Peyer's patch (tissue), 4 donors: Measurements from ENCODE around the gene RUVBL2. TPM values are rescaled to one million over a fixed set of nuclear protein-coding genes. Genes with fewer than 3 reads are reported as not detected.

Source experiments
- DNase-seq, 3 donors: peaks; one replicate each; pipeline ENCODE4 v3.0.0-alpha.2; 2017 to 2019
- H3K27ac ChIP-seq, 4 donors: fragments of 200-600 bp; sonication (generic); one replicate each; pipeline ENCODE4 v1.5.1; 2016 to 2019
- H3K27me3 ChIP-seq, 2 donors: fragments of 200-600 bp; sonication (generic); one replicate each; pipeline ENCODE4 v1.5.1; 2019
- H3K36me3 ChIP-seq, 3 donors: fragments of 200-600 bp; sonication (generic); one replicate each; pipeline ENCODE4 v1.5.1; 2016 to 2019
- H3K4me1 ChIP-seq, 4 donors: fragments of 200-600 bp; sonication (generic); one replicate each; pipeline ENCODE4 v1.5.1; 2016 to 2019
- H3K4me3 ChIP-seq, 4 donors: fragments of 200-600 bp; sonication (generic); 1 replicate in 3 of 4; 2 replicates in 1 of 4; pipeline ENCODE4 v1.5.1; 2016 to 2019; ENCODE audit warnings: mild to moderate bottlenecking in 1 of 4
- H3K9me3 ChIP-seq, 4 donors: fragments of 200-600 bp; sonication (generic); one replicate each; pipeline ENCODE4 v1.5.1; 2016 to 2019; ENCODE audit warnings: mild to moderate bottlenecking in 1 of 4
- POLR2A ChIP-seq, 2 donors: fragments of 450-650 bp; IDR thresholded peaks; one replicate each; pipeline ENCODE4 v1.5.1; 2017; ENCODE audit warnings: antibody characterized with exemption in 2 of 2, mild to moderate bottlenecking in 2 of 2, moderate library complexity in 2 of 2
- total RNA-seq, 4 donors: library from RNA; depleted of rRNA; stranded (reverse); fragments of >200 nt; gene quantifications; one replicate each; pipeline ENCODE4 v1.1.0, GENCODE V29; 2016
- TF ChIP-seq, protein P1 (sequence below), 6 experiments: fragments of 450-650 bp in 4 of 6; fragments of 200-600 bp in 2 of 6; sonication (generic) in 1 of 6; IDR thresholded peaks; one replicate each; pipeline ENCODE4 v1.5.1; 2017 to 2019; ENCODE audit warnings: antibody characterized with exemption in 6 of 6, mild to moderate bottlenecking in 3 of 6, moderate library complexity in 1 of 6

The RUVBL2 gene
- total RNA-seq, 4 donors from 2014 or later, result 34.2 to 111 (median 42.8) TPM

DNA sequence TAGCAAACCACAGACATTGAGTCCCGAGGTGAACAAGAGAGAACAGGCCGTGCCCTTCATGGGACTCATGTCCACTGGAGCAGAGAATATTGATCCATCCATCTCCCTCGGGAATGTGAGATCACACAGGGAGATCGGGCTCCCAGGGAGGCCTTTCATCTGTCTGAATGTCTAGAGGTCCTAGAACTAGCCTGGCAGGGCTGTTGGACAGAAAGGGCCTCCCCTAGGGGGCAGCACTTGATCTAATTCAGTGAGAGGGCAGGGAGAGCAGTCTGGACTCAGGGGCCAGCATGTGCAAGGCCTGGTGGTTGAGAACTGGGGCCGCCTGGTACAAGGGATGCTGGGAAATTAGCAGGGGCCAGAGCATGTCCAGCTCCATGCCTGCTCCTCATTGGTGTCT lies 4.3 kb downstream of the RUVBL2 start:
- TF ChIP-seq POLR2A (IDR thresholded peaks at IDR 0.05), result no peak
- TF ChIP-seq, protein P1, sequence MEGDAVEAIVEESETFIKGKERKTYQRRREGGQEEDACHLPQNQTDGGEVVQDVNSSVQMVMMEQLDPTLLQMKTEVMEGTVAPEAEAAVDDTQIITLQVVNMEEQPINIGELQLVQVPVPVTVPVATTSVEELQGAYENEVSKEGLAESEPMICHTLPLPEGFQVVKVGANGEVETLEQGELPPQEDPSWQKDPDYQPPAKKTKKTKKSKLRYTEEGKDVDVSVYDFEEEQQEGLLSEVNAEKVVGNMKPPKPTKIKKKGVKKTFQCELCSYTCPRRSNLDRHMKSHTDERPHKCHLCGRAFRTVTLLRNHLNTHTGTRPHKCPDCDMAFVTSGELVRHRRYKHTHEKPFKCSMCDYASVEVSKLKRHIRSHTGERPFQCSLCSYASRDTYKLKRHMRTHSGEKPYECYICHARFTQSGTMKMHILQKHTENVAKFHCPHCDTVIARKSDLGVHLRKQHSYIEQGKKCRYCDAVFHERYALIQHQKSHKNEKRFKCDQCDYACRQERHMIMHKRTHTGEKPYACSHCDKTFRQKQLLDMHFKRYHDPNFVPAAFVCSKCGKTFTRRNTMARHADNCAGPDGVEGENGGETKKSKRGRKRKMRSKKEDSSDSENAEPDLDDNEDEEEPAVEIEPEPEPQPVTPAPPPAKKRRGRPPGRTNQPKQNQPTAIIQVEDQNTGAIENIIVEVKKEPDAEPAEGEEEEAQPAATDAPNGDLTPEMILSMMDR (IDR thresholded peaks at IDR 0.05), result peak in 4 of 6 experiments; percentile 31 to 40 (median 38)
- H3K4me3 ChIP-seq, result no peak overlapping the region
- H3K9me3 ChIP-seq, result no peaks in the 10 kb centered on the region
- H3K36me3 ChIP-seq, result peaks cover 0 to 3% (median 0%) of the 10 kb centered on the region in 3 donors
- peaks cover 5 to 11% (median 7%) of the 10 kb centered on the region in 4 donors for H3K4me1 ChIP-seq
- no peaks in the 10 kb centered on the region for H3K27me3 ChIP-seq
- peak in 2 of 3 donors; percentile 32 to 71 for DNase-seq
- H3K27ac ChIP-seq, result no peak overlapping the region

DNA sequence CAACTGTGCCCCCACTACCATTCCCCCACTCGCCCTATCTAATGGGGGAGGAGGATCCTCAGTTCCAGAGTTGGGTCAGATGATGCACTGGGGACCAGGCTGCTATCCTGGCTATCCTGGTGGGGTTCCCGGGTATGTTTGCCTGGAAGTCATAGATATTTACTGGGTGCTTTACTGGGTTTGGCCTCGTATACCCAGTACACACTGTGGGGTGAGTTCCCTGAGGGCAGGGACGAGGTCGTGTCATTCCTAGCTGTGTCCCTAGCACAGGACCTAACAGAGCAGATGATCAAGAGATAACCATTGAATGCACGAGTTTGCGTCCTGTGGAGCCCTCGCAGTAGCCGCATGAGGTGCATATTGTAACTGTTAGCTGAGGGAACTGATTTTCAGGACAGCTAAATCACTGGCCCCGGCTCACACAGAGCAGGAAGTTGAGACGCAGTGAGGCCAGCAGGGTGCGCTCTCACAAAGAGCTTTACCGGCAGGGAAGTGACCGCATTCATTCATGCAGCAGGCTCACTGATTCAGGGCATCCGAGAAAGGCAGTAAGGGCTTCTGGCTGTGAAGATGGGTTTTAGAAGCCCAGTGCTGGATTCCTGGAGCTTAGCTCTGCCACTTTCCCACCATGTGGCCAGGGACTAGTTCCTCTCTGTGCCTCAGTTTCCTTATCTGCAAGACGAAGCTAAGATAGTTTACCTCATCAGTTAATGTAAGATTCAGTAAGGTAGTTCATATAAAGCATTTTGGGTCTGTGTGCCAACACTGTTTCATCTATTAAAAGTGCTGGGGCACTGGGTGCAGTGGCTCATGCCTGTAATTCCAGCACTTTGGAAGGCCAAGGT lies 6.0 kb downstream of the RUVBL2 start:
- TF ChIP-seq, protein P1 (IDR thresholded peaks at IDR 0.05), result peak; percentile 18 to 67 (median 64)
- TF ChIP-seq POLR2A (IDR thresholded peaks at IDR 0.05), result no peak
- Histone ChIP-seq H3K4me1 (peaks cover 0 to 4% (median 0%) of the 10 kb centered on the region in 4 donors), H3K4me3 (no peak overlapping the region), H3K27ac (no peak overlapping the region), H3K27me3 (no peaks in the 10 kb centered on the region), H3K36me3 (peaks cover 0 to 20% (median 0%) of the 10 kb centered on the region in 3 donors), H3K9me3 (no peaks in the 10 kb centered on the region)
- DNase-seq, result peak; percentile 41 to 84 (median 79)

DNA sequence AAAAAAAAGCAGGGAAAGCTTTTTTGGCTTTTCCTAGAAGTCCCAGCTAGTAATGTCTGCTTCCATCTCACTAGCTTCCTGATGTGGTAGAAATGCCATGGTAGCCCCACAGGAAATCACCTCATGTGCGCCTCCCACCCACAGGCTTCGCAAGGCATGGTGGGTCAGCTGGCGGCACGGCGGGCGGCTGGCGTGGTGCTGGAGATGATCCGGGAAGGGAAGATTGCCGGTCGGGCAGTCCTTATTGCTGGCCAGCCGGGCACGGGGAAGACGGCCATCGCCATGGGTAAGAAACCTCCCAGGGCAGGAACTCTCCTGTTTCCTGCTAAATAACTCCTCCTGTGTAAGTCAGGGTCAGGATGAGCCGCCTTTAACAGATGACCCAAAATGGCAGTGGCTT lies 10.4 kb downstream of the RUVBL2 start:
- Histone ChIP-seq H3K4me1 (no peaks in the 10 kb centered on the region), H3K27me3 (no peaks in the 10 kb centered on the region), H3K36me3 (peaks cover 0 to 51% (median 0%) of the 10 kb centered on the region in 3 donors), H3K4me3 (no peak overlapping the region), H3K27ac (no peak overlapping the region), H3K9me3 (no peaks in the 10 kb centered on the region)
- TF ChIP-seq POLR2A (IDR thresholded peaks at IDR 0.05), result no peak
- TF ChIP-seq, protein P1 (IDR thresholded peaks at IDR 0.05), result no peak
- no peak for DNase-seq

DNA sequence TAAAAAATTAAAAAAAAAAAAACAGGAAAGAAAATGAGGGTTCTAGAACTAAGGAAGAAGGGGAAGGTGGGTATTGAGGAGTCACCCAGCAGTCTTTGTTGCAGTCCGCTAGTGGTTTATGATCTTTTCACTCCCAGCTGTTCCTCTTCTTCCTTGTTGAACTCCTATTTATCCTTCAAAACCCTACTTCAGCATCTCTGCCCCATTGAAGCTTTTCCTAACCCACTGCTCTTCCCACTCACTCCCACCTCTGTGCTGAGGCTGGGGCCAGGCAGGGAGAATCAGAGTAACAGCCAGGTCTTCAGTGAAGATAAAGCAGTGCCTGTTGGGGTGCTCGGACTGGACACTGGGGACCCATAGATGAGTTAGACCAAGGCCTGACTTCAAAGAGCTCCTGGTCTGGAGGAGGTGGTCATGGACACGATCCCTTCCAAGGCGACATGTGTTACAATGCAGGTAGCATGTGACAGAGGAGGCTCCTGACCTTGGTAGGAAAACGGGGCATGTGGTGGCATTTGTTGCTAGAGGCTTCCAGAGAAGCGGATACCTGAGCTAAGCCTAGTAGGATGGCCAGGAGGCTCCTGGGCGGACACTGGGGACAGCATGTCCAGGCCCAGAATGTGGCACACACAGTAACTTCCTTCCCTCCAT lies 11.4 kb downstream of the RUVBL2 start:
- no peak for DNase-seq
- Histone ChIP-seq H3K4me3 (no peak overlapping the region), H3K4me1 (no peaks in the 10 kb centered on the region), H3K9me3 (no peaks in the 10 kb centered on the region), H3K27me3 (no peaks in the 10 kb centered on the region), H3K27ac (no peak overlapping the region), H3K36me3 (peaks cover 0 to 58% (median 0%) of the 10 kb centered on the region in 3 donors)
- TF ChIP-seq, protein P1 (IDR thresholded peaks at IDR 0.05), result no peak
- no peak for TF ChIP-seq POLR2A (IDR thresholded peaks at IDR 0.05)

DNA sequence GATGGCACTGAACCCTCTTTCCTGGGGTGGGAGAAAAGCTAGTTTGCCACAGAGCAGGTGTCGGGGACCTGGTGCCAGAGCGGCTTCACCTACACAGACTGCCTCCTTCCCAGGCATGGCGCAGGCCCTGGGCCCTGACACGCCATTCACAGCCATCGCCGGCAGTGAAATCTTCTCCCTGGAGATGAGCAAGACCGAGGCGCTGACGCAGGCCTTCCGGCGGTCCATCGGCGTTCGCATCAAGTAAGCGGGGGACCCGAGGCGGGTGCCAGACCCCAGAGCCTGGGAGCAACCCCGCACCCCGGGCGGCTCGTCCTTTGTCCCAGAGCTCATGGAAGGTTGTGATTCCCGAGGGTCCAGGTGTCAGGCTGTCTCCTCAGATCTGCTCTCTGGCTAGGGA lies 13.2 kb downstream of the RUVBL2 start:
- Histone ChIP-seq H3K4me1 (no peaks in the 10 kb centered on the region), H3K27ac (no peak overlapping the region), H3K36me3 (peaks cover 0 to 76% (median 0%) of the 10 kb centered on the region in 3 donors), H3K27me3 (no peaks in the 10 kb centered on the region), H3K9me3 (no peaks in the 10 kb centered on the region), H3K4me3 (no peak overlapping the region)
- DNase-seq, result no peak
- no peak for TF ChIP-seq POLR2A (IDR thresholded peaks at IDR 0.05)
- TF ChIP-seq, protein P1 (IDR thresholded peaks at IDR 0.05), result no peak
